NCI-H345 treated with DMSO at 0.1 percent for 48 hours (cell line): ENCODE measurements around the gene PIR.
A peak's percentile ranks its signal among the peaks of the same experiment; 100 is the strongest.

Source experiments
- DNase-seq: peaks from one replicate; lab custom pipeline; 2025; ENCODE audit not compliant: unreplicated experiment; lab: John Stamatoyannopoulos, UW

PIR gene

GRCh38 chrX:15493118-15493962 lies at the start of gene PIR:
TSS of gene PIR (minus strand) at chrX:15493333. CDS start at chrX:15491257, 2,076 bp downstream.
- peak; percentile 52 for DNase-seq

- DNase-seq, result no peak
Observed at GRCh38 chrX:15530318-15530717, 37.2 kb upstream of the PIR start.

GRCh38 chrX:15529165-15529564 lies 36.0 kb upstream of the PIR start:
- no peak for DNase-seq

- peak; percentile 77 for DNase-seq
Observed at GRCh38 chrX:15525664-15526416, 32.7 kb upstream of the PIR start.

DNA sequence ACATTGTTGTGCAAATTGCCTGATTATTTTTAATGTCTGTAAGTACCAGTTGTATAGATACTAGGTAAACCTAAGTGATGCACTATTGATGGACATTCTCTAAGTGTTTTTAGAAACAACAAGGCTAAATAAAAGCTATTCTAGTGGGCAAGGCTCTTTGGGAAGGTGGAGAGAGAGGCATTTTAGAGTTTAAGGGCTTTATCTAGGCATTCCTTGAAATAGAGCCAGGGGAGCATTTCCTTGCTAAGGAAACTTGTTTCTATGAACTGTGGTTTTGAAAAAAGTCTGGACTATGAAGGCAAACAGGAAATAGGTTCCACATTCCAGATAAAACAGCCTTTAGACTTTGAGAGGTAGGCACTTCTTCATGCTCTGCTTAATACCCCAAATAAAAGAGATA lies 31.3 kb upstream of the PIR start:
- no peak for DNase-seq

DNA sequence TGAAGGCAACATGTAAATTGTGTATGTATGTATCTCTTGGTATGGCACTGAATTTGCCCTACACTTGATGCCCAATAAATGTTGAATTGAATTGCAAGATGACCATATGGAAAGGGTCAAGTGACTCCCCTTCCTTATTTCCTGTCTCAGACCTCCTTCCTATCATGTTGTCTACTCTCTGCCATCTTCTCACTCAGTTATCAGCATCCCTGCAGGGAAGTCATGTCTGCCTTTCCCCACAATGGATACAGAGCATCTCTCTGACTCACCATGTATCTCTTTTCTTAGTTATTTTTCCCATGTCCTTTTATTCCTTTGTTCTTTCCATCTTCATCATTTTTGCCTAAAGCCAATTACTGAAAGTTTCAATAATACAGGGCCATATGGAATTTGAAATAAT lies 30.0 kb upstream of the PIR start:
- no peak for DNase-seq

DNA sequence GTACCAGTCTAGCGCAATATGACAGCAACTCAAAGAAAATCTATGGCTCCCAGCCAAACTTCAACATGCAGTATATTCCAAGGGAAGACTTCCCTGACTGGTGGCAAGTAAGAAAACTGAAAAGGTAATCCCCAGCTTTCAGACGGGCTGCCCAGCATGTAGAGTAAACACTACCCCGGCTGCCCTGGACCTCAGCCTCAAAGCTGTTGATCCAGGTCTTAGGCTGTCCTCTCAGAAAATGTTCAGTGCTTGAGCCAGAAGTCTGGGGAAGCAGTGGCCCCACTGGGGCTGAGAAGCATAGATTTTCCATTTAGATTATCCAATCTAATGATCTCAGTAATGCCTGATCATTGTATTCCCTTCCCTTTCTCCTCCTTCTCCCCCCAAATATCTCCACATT lies 29.3 kb upstream of the PIR start:
- DNase-seq, result no peak

GRCh38 chrX:15515931-15516330 lies 22.8 kb upstream of the PIR start:
- no peak for DNase-seq

DNA sequence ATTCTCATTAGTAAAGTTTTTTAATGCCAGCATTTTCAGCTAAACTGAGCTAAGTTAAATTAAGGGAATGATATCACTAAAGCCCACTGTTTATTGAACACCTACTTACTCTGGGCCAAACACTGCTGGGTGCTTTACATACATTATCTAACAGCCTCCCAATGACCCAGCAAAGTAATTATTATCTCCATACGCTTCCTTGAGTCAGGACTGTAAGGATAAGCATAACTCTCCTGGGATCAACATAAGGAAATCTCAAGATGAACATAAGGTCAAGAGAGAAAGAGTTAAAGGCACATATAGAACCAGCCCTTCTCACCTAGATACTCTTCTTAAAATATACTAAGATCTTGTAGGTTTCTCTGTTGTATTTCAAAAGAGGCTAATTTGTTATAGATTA lies 21.1 kb upstream of the PIR start:
- no peak for DNase-seq

DNA sequence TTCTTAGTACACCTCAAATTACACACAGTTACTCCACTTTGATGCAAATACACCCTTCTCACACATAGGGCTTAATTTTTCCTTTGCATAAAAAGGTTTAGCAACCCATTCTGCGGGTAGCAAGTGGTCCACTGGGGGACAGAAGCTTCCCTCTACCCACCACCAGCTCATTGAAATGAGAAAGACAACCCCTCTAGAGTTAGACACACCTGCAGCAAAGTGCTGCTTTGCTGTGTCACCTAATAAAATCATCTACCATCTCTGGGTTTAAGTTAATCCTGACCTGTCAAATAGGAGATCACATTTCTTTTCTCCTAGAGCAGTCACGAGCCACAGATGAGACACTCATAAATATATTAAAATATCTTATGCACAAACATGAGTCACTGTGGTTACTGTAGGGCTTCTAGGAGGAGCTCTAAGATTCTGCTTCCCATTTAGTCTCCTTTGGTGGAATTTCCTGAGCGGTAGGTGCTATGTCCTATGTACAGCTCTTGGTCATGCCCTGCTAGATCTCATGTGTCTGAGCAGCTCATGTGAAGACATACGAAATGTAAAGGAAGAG lies 19.4 kb upstream of the PIR start:
- DNase-seq, result no peak

- DNase-seq, result no peak
Observed at GRCh38 chrX:15511563-15511962, 18.4 kb upstream of the PIR start.

GRCh38 chrX:15509845-15510244 lies 16.7 kb upstream of the PIR start:
- DNase-seq, result no peak

DNA sequence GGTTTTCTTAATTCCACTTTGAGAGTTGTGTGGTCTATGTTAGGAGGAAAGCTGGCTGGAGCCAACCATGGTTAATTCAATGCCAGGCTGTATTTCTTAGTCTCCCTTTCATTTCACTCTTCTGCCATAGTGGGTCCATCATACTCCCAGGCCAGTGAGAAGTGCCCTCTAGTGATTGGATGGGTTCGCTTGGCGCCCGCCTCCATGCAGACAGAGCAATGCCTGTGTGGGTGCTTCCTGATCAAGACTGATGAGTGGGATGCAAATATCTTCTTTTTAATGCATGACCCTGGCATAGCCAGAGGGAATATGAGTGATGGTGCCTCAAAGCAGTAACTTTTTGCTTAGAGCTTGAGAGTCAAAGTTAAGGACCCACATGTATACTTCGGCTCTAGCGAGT lies 13.9 kb upstream of the PIR start:
- DNase-seq, result no peak

GRCh38 chrX:15505101-15505500 lies 12.0 kb upstream of the PIR start:
- no peak for DNase-seq

DNA sequence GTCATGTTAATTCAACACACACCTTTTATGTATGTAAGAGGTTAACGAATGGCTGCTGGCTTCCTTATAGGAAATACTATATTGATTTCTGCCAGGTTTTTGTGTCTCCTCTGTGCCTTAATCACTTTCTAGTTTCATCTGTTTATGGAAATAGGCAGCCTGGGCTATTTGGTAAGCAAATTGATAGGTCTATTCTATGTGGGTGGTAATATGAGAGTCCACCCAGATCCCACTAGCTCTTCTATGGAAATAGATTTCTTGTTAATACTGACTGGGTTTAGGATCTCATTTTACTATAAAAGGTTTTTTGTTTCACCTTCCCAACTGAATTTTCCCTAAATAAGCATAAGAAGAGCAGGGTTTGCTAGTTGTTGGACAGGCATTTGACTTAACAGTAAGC lies 11.5 kb upstream of the PIR start:
- no peak for DNase-seq

GRCh38 chrX:15501506-15501905 lies 8.4 kb upstream of the PIR start:
- no peak for DNase-seq

GRCh38 chrX:15500497-15500966 lies 7.4 kb upstream of the PIR start, which contains the start of gene BMX:
TSS of gene BMX (plus strand) at chrX:15500807. CDS start at chrX:15508354, 7,547 bp downstream.
- no peak for DNase-seq

GRCh38 chrX:15499976-15500375 lies 6.8 kb upstream of the PIR start:
- no peak for DNase-seq

DNA sequence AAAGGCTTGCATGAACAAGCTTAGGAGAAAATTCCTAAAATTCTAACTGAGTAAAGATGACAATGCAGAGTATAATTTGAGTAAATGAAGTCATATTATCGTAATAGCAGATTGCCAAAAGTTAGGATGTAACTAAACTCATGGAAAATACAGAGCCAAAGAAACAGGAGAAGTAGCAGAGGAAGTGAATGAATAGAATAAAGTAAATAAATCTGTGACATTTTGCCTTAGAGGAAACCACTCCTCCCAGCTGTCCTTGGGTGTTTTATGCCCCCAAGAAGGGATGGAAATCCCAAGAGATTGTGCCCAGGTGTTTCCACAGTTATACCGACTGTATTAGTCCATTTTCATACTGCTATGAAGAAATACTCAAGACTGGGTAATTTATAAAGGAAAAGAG lies 5.6 kb upstream of the PIR start:
- DNase-seq, result no peak

GRCh38 chrX:15497865-15498264 lies 4.7 kb upstream of the PIR start:
- peak; percentile 41 for DNase-seq

GRCh38 chrX:15496824-15497223 lies 3.7 kb upstream of the PIR start:
- no peak for DNase-seq

DNA sequence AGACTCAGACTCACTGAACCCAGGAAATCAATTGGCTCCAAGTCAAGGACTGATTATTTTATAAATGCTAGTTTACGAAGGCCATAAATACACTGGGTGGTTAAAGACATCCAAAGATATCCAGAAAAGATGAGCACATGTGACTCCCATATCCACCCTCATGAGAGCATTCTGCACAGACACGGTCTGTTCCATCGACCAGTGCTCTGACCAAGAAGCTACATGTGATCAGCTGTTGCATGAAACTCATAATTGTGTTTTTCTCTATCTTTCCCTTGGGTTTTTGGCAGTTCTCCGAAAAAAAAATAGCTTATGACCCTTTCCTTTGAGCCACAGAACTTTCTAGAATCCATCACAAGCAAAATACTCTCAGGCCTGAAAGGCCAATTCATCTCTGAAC lies 2.7 kb upstream of the PIR start:
- DNase-seq, result no peak
